Measurements from ENCODE around the gene CENPV. TPM values are rescaled to one million over a fixed set of nuclear protein-coding genes. Genes with fewer than 3 reads are reported as not detected.

The CENPV gene
- total RNA-seq, 1 donor from 2014 or later = 38.8 TPM

- no peak overlapping the region for H3K27ac Mint-ChIP-seq (ENCODE audit: unreplicated experiment)
- no peak for TF ChIP-seq CTCF (IDR thresholded peaks at IDR 0.05; ENCODE audit: insufficient read depth, low read depth, low read length)
- H3K27me3 Mint-ChIP-seq (ENCODE audit: low read depth, unreplicated experiment) = peaks cover 4% of the 10 kb centered on the region
- no peaks in the 10 kb centered on the region for H3K27me3 ChIP-seq (ENCODE audit: insufficient read depth, low read length)
- FAIRE-seq (no peak), DNase-seq (ENCODE audit: low read depth) (no peak)
- no peak overlapping the region for H3K9ac ChIP-seq (ENCODE audit: low read length)
- no peak overlapping the region for H3K4me3 ChIP-seq (ENCODE audit: insufficient read depth, low read depth, low read length)
- H3K4me3 Mint-ChIP-seq (ENCODE audit: unreplicated experiment) = peak overlapping the region; percentile 68
- no peak overlapping the region for H3K4me2 ChIP-seq (ENCODE audit: low read length)
- peaks cover 32% of the 10 kb centered on the region for H3K79me2 ChIP-seq (ENCODE audit: insufficient read depth, low read length)
- no peaks in the 10 kb centered on the region for H3K9me3 Mint-ChIP-seq (ENCODE audit: unreplicated experiment)
- H3K4me1 ChIP-seq (ENCODE audit: insufficient read depth, low read length) = peaks cover 3% of the 10 kb centered on the region
- H3K4me1 Mint-ChIP-seq (ENCODE audit: low read depth, unreplicated experiment) = peaks cover 2% of the 10 kb centered on the region
- H3K36me3 Mint-ChIP-seq (ENCODE audit: low read depth, unreplicated experiment) = no peaks in the 10 kb centered on the region
- peaks cover under 1% of the 10 kb centered on the region for H4K20me1 ChIP-seq (ENCODE audit: insufficient read depth, low read length)
- H3K27ac ChIP-seq (ENCODE audit: low read depth, low read length) = no peak overlapping the region
- no peaks in the 10 kb centered on the region for H3K9me3 ChIP-seq (ENCODE audit: insufficient read depth, low read depth, low read length)
- H2AFZ ChIP-seq (ENCODE audit: low read depth, low read length) = no peak overlapping the region
- peaks cover 3% of the 10 kb centered on the region for H3K36me3 ChIP-seq (ENCODE audit: insufficient read depth, low read length)
Measured at GRCh38 chr17:16354585-16354984, 1.3 kb upstream of the CENPV start.

DNA sequence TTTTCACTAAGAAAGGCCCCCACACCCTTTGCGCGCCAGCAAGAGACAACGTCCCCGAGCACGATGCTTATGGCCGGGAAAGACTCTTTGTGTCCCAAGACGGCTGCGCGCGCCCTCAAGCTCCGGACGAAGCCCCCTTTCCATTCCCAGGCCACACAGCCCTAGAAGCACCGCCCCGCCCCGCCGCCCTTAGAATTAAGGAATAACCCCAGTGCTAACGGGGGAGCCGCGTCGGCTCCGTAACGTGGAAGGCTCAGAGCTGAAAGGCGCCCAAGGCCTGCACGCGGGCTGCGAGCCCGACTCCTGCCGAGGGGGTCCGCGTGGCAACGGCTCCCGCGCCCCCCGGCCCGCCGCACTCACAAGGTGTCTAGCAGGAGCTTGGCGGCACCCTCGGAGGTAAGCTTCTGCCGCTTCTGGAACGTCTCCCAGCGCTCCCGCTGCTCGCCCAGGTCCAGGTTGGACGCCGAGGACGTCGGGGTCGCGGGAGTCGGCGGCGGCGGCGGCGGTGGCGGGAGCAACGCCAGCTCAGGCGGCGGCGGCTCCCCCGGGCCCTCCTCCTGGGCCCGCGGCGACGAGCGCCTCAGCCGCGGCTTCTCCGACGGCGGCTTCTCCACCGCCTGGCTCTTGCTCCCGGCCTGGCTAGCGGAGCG lies 477 bp downstream of the CENPV start:
- no peaks in the 10 kb centered on the region for H3K27me3 ChIP-seq (ENCODE audit: insufficient read depth, low read length)
- peak overlapping the region; percentile 88 for H3K27ac Mint-ChIP-seq (ENCODE audit: unreplicated experiment)
- peaks cover 4% of the 10 kb centered on the region for H4K20me1 ChIP-seq (ENCODE audit: insufficient read depth, low read length)
- peak overlapping the region; percentile 98 for H3K4me2 ChIP-seq (ENCODE audit: low read length)
- H3K4me1 Mint-ChIP-seq (ENCODE audit: low read depth, unreplicated experiment) = peaks cover 2% of the 10 kb centered on the region
- no peaks in the 10 kb centered on the region for H3K36me3 Mint-ChIP-seq (ENCODE audit: low read depth, unreplicated experiment)
- peaks cover 3% of the 10 kb centered on the region for H3K4me1 ChIP-seq (ENCODE audit: insufficient read depth, low read length)
- TF ChIP-seq CTCF (IDR thresholded peaks at IDR 0.05; ENCODE audit: insufficient read depth, low read depth, low read length) (no peak), EZH2 (IDR thresholded peaks at IDR 0.05; ENCODE audit: insufficient read depth, low read length) (no peak)
- peak overlapping the region; percentile 88 for H3K4me3 ChIP-seq (ENCODE audit: insufficient read depth, low read depth, low read length)
- H2AFZ ChIP-seq (ENCODE audit: low read depth, low read length) = peak overlapping the region; percentile 85
- DNase-seq (ENCODE audit: low read depth) = peak; percentile 11
- peaks cover 32% of the 10 kb centered on the region for H3K79me2 ChIP-seq (ENCODE audit: insufficient read depth, low read length)
- no peaks in the 10 kb centered on the region for H3K9me3 Mint-ChIP-seq (ENCODE audit: unreplicated experiment)
- no peaks in the 10 kb centered on the region for H3K9me3 ChIP-seq (ENCODE audit: insufficient read depth, low read depth, low read length)
- peak overlapping the region; percentile 85 for H3K9ac ChIP-seq (ENCODE audit: low read length)
- peak overlapping the region; percentile 92 for H3K4me3 Mint-ChIP-seq (ENCODE audit: unreplicated experiment)
- H3K27ac ChIP-seq (ENCODE audit: low read depth, low read length) = peak overlapping the region; percentile 51
- H3K27me3 Mint-ChIP-seq (ENCODE audit: low read depth, unreplicated experiment) = peaks cover 4% of the 10 kb centered on the region
- FAIRE-seq = no peak
- H3K36me3 ChIP-seq (ENCODE audit: insufficient read depth, low read length) = peaks cover 8% of the 10 kb centered on the region

DNA sequence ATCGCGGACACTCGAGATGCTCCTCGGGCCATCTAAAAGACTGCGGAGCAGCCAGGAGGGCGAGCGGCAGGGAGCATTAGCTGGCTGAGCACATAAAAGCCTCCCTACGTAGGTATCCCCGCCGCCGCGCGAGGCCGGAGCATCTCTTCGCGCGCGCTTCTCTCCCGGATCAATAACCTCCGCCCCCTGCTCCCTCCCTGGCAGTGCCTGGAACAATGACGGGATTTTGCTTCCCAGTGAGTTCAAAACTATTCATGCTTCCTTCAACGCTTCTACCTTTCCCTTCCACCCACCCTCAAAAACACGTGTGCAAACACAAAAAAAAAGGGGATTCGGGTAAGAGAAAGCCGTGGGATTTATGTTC lies 984 bp downstream of the CENPV start:
- H3K27me3 Mint-ChIP-seq (ENCODE audit: low read depth, unreplicated experiment) = peaks cover 4% of the 10 kb centered on the region
- Histone ChIP-seq H3K4me3 (ENCODE audit: insufficient read depth, low read depth, low read length) (peak overlapping the region; percentile 88), H2AFZ (ENCODE audit: low read depth, low read length) (peak overlapping the region; percentile 85), H3K9ac (ENCODE audit: low read length) (peak overlapping the region; percentile 85), H3K79me2 (ENCODE audit: insufficient read depth, low read length) (peaks cover 32% of the 10 kb centered on the region), H4K20me1 (ENCODE audit: insufficient read depth, low read length) (peaks cover 4% of the 10 kb centered on the region), H3K4me2 (ENCODE audit: low read length) (peak overlapping the region; percentile 98), H3K4me1 (ENCODE audit: insufficient read depth, low read length) (peaks cover 3% of the 10 kb centered on the region), H3K27me3 (ENCODE audit: insufficient read depth, low read length) (no peaks in the 10 kb centered on the region), H3K36me3 (ENCODE audit: insufficient read depth, low read length) (peaks cover 11% of the 10 kb centered on the region), H3K9me3 (ENCODE audit: insufficient read depth, low read depth, low read length) (no peaks in the 10 kb centered on the region), H3K27ac (ENCODE audit: low read depth, low read length) (peak overlapping the region; percentile 51)
- H3K9me3 Mint-ChIP-seq (ENCODE audit: unreplicated experiment) = no peaks in the 10 kb centered on the region
- peak overlapping the region; percentile 88 for H3K27ac Mint-ChIP-seq (ENCODE audit: unreplicated experiment)
- H3K4me3 Mint-ChIP-seq (ENCODE audit: unreplicated experiment) = peak overlapping the region; percentile 92
- H3K4me1 Mint-ChIP-seq (ENCODE audit: low read depth, unreplicated experiment) = peaks cover 2% of the 10 kb centered on the region
- TF ChIP-seq CTCF (IDR thresholded peaks at IDR 0.05; ENCODE audit: insufficient read depth, low read depth, low read length) (no peak), EZH2 (IDR thresholded peaks at IDR 0.05; ENCODE audit: insufficient read depth, low read length) (no peak)
- FAIRE-seq = no peak
- no peaks in the 10 kb centered on the region for H3K36me3 Mint-ChIP-seq (ENCODE audit: low read depth, unreplicated experiment)
- peak; percentile 10 for DNase-seq (ENCODE audit: low read depth)
